H9 (cell line): ENCODE measurements around the gene UBXN10. TPM values are rescaled to one million over a fixed set of nuclear protein-coding genes. Genes with fewer than 3 reads are reported as not detected.

Source experiments
- DNase-seq: peaks from one replicate; pipeline ENCODE4 v3.0.0-alpha.2; 2017
- H2AFZ ChIP-seq: one replicate; pipeline ENCODE4 v1.6.1; 2013; ENCODE audit warnings: mild to moderate bottlenecking, low read length, control low read depth, moderate library complexity
- H2AK5ac ChIP-seq: 2 replicates; pipeline ENCODE4 v1.6.1; 2013; ENCODE audit warnings: low read length, control low read depth, mixed read lengths; ENCODE audit not compliant: insufficient read length
- H2BK120ac ChIP-seq: one replicate; pipeline ENCODE4 v1.6.1; 2013; ENCODE audit warnings: low read depth, mild to moderate bottlenecking, low read length, control low read depth, inconsistent platforms; ENCODE audit not compliant: poor library complexity, severe bottlenecking
- H2BK12ac ChIP-seq: 2 replicates; pipeline ENCODE4 v1.6.1; 2013; ENCODE audit warnings: low read length, control low read depth, mixed read lengths, low read depth; ENCODE audit not compliant: insufficient read length
- H2BK15ac ChIP-seq: 2 replicates; pipeline ENCODE4 v1.6.1; 2013; ENCODE audit warnings: low read depth, low read length, control low read depth
- H2BK20ac ChIP-seq: one replicate; pipeline ENCODE4 v1.6.1; 2013; ENCODE audit warnings: low read depth, mild to moderate bottlenecking, low read length, control low read depth, inconsistent platforms; ENCODE audit not compliant: poor library complexity, severe bottlenecking
- H2BK5ac ChIP-seq: 2 replicates; pipeline ENCODE4 v1.6.1; 2013; ENCODE audit warnings: low read length, control low read depth, mixed read lengths; ENCODE audit not compliant: insufficient read length
- H3K14ac ChIP-seq: 2 replicates; pipeline ENCODE4 v1.6.1; 2013; ENCODE audit warnings: low read length, control low read depth; ENCODE audit not compliant: insufficient read depth
- H3K18ac ChIP-seq: 2 replicates; pipeline ENCODE4 v1.6.1; 2013; ENCODE audit warnings: low read depth, mild to moderate bottlenecking, mixed read lengths, low read length, control low read depth; ENCODE audit not compliant: insufficient read length
- H3K23ac ChIP-seq: 2 replicates; pipeline ENCODE4 v1.6.1; 2013; ENCODE audit warnings: low read length, control low read depth, mixed read lengths, low read depth; ENCODE audit not compliant: insufficient read length
- H3K23me2 ChIP-seq: 2 replicates; pipeline ENCODE4 v1.6.1; 2013; ENCODE audit warnings: low read depth, mild to moderate bottlenecking, mixed read lengths, low read length, control low read depth; ENCODE audit not compliant: insufficient read length, poor library complexity, severe bottlenecking
- H3K27ac ChIP-seq: 2 replicates; pipeline ENCODE4 v1.5.1; 2013; ENCODE audit warnings: low read length, control low read depth, mixed read lengths, low read depth; ENCODE audit not compliant: insufficient read length
- H3K27me3 ChIP-seq: 2 replicates; pipeline ENCODE4 v1.6.1; 2013; ENCODE audit warnings: low read length, control low read depth, inconsistent platforms; ENCODE audit not compliant: insufficient read depth
- H3K4ac ChIP-seq: 2 replicates; pipeline ENCODE4 v1.6.1; 2013; ENCODE audit warnings: low read depth, mild to moderate bottlenecking, control low read depth, inconsistent platforms, low read length, moderate library complexity
- H3K4me1 ChIP-seq: 2 replicates; pipeline ENCODE4 v1.6.1; 2013; ENCODE audit warnings: low read length, control low read depth, inconsistent platforms; ENCODE audit not compliant: insufficient read depth
- H3K4me2 ChIP-seq: 2 replicates; pipeline ENCODE4 v1.6.1; 2013; ENCODE audit warnings: low read length, control low read depth, mixed read lengths; ENCODE audit not compliant: insufficient read length, insufficient read depth
- H3K56ac ChIP-seq: 2 replicates; pipeline ENCODE4 v1.6.1; 2013; ENCODE audit warnings: low read depth, mild to moderate bottlenecking, mixed read lengths, low read length, control low read depth; ENCODE audit not compliant: insufficient read length
- H3K79me1 ChIP-seq: 2 replicates; pipeline ENCODE4 v1.6.1; 2013; ENCODE audit warnings: low read depth, mild to moderate bottlenecking, moderate library complexity, low read length, control low read depth, inconsistent platforms; ENCODE audit not compliant: insufficient read depth, poor library complexity, severe bottlenecking
- H3K79me2 ChIP-seq: 2 replicates; pipeline ENCODE4 v1.6.1; 2013; ENCODE audit warnings: low read length, control low read depth, inconsistent platforms; ENCODE audit not compliant: insufficient read depth
- H3K9ac ChIP-seq: 2 replicates; pipeline ENCODE4 v1.6.1; 2013; ENCODE audit warnings: low read length, control low read depth, mixed read lengths; ENCODE audit not compliant: insufficient read length; ENCODE audit errors: extremely low read depth
- H3K9me3 ChIP-seq: one replicate; pipeline ENCODE4 v1.6.1; 2013; ENCODE audit warnings: low read depth, low read length, inconsistent platforms; ENCODE audit not compliant: control insufficient read depth
- H3T11ph ChIP-seq: one replicate; pipeline ENCODE4 v1.6.1; 2013; ENCODE audit warnings: mild to moderate bottlenecking, low read length, control low read depth, inconsistent platforms
- H4K20me1 ChIP-seq: one replicate; pipeline ENCODE4 v1.6.1; 2013; ENCODE audit not compliant: control insufficient read depth, insufficient read length, insufficient read depth
- H4K5ac ChIP-seq: 2 replicates; pipeline ENCODE4 v1.6.1; 2013; ENCODE audit warnings: low read depth, mild to moderate bottlenecking, mixed read lengths, low read length, control low read depth; ENCODE audit not compliant: insufficient read length
- H4K8ac ChIP-seq: replicated peaks from 2 replicates; pipeline ENCODE4 v1.6.1; 2013; ENCODE audit warnings: low read length, control low read depth, mixed read lengths, low read depth; ENCODE audit not compliant: insufficient read length
- H4K91ac ChIP-seq: 2 replicates; pipeline ENCODE4 v1.6.1; 2013; ENCODE audit warnings: low read depth, mild to moderate bottlenecking, moderate library complexity, mixed read lengths, low read length, control low read depth; ENCODE audit not compliant: insufficient read length
- H3K27ac Mint-ChIP-seq, 3 experiments: 2 replicates in 2 of 3; 3 replicates in 1 of 3; pipeline ENCODE4 v1.8.0; 2020 to 2021; ENCODE audit warnings: mixed read lengths in 3 of 3, mild to moderate bottlenecking in 1 of 3, moderate library complexity in 1 of 3
- H3K27me3 Mint-ChIP-seq: 2 replicates; pipeline ENCODE4 v1.8.0; 2021; ENCODE audit warnings: low read depth, mild to moderate bottlenecking, moderate library complexity, mixed read lengths
- H3K36me3 Mint-ChIP-seq, 3 experiments: 2 replicates in 2 of 3; 3 replicates in 1 of 3; pipeline ENCODE4 v1.8.0; 2020 to 2021; ENCODE audit warnings: low read depth in 3 of 3, mixed read lengths in 3 of 3; ENCODE audit not compliant: insufficient read depth in 1 of 3
- H3K4me1 Mint-ChIP-seq, 2 experiments: 2 replicates each; pipeline ENCODE4 v1.8.0; 2020; ENCODE audit warnings: mixed read lengths in 2 of 2
- H3K4me3 Mint-ChIP-seq, 2 experiments: 2 replicates in 1 of 2; 3 replicates in 1 of 2; pipeline ENCODE4 v1.8.0; 2020 to 2021; ENCODE audit warnings: mild to moderate bottlenecking in 2 of 2, mixed read lengths in 2 of 2, moderate library complexity in 1 of 2
- H3K9me3 Mint-ChIP-seq, 2 experiments: 2 replicates in 1 of 2; 3 replicates in 1 of 2; pipeline ENCODE4 v1.8.0; 2020; ENCODE audit warnings: mild to moderate bottlenecking in 2 of 2, mixed read lengths in 2 of 2, moderate library complexity in 1 of 2
- CTCF ChIP-seq: fragments of 200-600 bp; sonication (generic); conservative IDR thresholded peaks from 3 replicates; pipeline ENCODE4 v1.8.0; 2021; ENCODE audit warnings: antibody characterized with exemption, mild to moderate bottlenecking
- WGBS: extraction: QIAGEN DNeasy Blood & Tissue Kit; methylation state at CpG from one replicate; pipeline ENCODE4 v1.1.7; 2013; ENCODE audit warnings: missing lambda C conversion rate, low lambda C conversion rate, mixed read lengths; ENCODE audit not compliant: insufficient read length; ENCODE audit errors: extremely low coverage; 5-methylcytosine and 5-hydroxymethylcytosine counted together
- total RNA-seq: library from RNA; stranded (reverse); gene quantifications from 2 replicates; pipeline ENCODE4 v1.2.1, GENCODE V29; 2021

UBXN10 gene
- total RNA-seq, 1 experiment from 2014 or later = 0.59 TPM

GRCh38 chr1:20153000-20153418 is 32.9 kb upstream of the UBXN10 start:
- Histone ChIP-seq H3K14ac (no peak overlapping the region), H2BK12ac (no peak overlapping the region), H2BK120ac (no peak overlapping the region), H3K79me1 (no peaks in the 10 kb centered on the region), H2AK5ac (no peak overlapping the region), H3T11ph (no peak overlapping the region), H4K91ac (no peak overlapping the region), H2BK15ac (no peak overlapping the region), H4K8ac (no peak overlapping the region), H2AFZ (no peak overlapping the region), H3K18ac (no peak overlapping the region), H3K27me3 (no peaks in the 10 kb centered on the region), H3K23ac (no peak overlapping the region), H3K79me2 (no peaks in the 10 kb centered on the region), H3K27ac (no peak overlapping the region), H3K4me1 (no peaks in the 10 kb centered on the region), H3K23me2 (peaks cover 9% of the 10 kb centered on the region), H3K4ac (no peak overlapping the region), H2BK20ac (no peak overlapping the region), H3K4me2 (no peak overlapping the region), H4K20me1 (no peaks in the 10 kb centered on the region), H3K9ac (no peak overlapping the region), H2BK5ac (no peak overlapping the region), H3K9me3 (no peaks in the 10 kb centered on the region), H4K5ac (no peak overlapping the region), H3K56ac (no peak overlapping the region)
- H3K4me1 Mint-ChIP-seq = peaks cover 12 to 30% of the 10 kb centered on the region in 2 experiments
- H3K4me3 Mint-ChIP-seq = peak overlapping the region in 1 of 2 experiments; percentile 64; a peak in 1 of 5 replicates
- WGBS = no CpG with 5 or more reads among the region's 6 CpGs
- no peak for TF ChIP-seq CTCF
- H3K36me3 Mint-ChIP-seq = no peaks in the 10 kb centered on the region
- no peaks in the 10 kb centered on the region; a peak in 1 of 5 replicates for H3K9me3 Mint-ChIP-seq
- DNase-seq = peak; percentile 69
- H3K27ac Mint-ChIP-seq = peak overlapping the region in 2 of 3 experiments; percentile 31 to 66; a peak in 2 of 7 replicates
- peaks cover 6% of the 10 kb centered on the region for H3K27me3 Mint-ChIP-seq
